ENCODE data around the gene TXN2.
"Not testable (repeated sequence)": the region's sequence is repeated elsewhere in the genome, so short reads cannot be mapped to it uniquely, and the experiment has no call there.

The TXN2 gene

GRCh38 chr22:36430863-36431262 is 50.6 kb downstream of the TXN2 start:
- DNase-seq (ENCODE audit: low spot score), result no peak

- DNase-seq (ENCODE audit: low spot score), result not testable (repeated sequence)
These were observed 53.5 kb downstream of the TXN2 start for GRCh38 chr22:36427952-36428351.

GRCh38 chr22:36425977-36426523 is 55.4 kb downstream of the TXN2 start:
- DNase-seq (ENCODE audit: low spot score), result peak; percentile 45

- DNase-seq (ENCODE audit: low spot score), result no peak
These were observed 56.4 kb downstream of the TXN2 start for GRCh38 chr22:36424901-36425579.

- DNase-seq (ENCODE audit: low spot score), result not testable (repeated sequence)
These were observed 57.0 kb downstream of the TXN2 start for GRCh38 chr22:36424466-36424865.

GRCh38 chr22:36423461-36424404 is 57.7 kb downstream of the TXN2 start:
- no peak for DNase-seq (ENCODE audit: low spot score)

- no peak for DNase-seq (ENCODE audit: low spot score)
These were observed 59.0 kb downstream of the TXN2 start for GRCh38 chr22:36422287-36423014.

- DNase-seq (ENCODE audit: low spot score), result no peak
These were observed 61.2 kb downstream of the TXN2 start for GRCh38 chr22:36419912-36420882.

- DNase-seq (ENCODE audit: low spot score), result peak; percentile 64
These were observed 62.1 kb downstream of the TXN2 start for GRCh38 chr22:36419177-36419911.

- DNase-seq (ENCODE audit: low spot score), result no peak
These were observed 64.2 kb downstream of the TXN2 start for GRCh38 chr22:36417281-36417686.

Data from AG08396 (cell line).